Measurements from ENCODE around the gene HINFP. TPM values are rescaled to one million over a fixed set of nuclear protein-coding genes. Genes with fewer than 3 reads are reported as not detected.

The HINFP gene, protein sequence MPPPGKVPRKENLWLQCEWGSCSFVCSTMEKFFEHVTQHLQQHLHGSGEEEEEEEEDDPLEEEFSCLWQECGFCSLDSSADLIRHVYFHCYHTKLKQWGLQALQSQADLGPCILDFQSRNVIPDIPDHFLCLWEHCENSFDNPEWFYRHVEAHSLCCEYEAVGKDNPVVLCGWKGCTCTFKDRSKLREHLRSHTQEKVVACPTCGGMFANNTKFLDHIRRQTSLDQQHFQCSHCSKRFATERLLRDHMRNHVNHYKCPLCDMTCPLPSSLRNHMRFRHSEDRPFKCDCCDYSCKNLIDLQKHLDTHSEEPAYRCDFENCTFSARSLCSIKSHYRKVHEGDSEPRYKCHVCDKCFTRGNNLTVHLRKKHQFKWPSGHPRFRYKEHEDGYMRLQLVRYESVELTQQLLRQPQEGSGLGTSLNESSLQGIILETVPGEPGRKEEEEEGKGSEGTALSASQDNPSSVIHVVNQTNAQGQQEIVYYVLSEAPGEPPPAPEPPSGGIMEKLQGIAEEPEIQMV
- 10 to 100 TPM in 1 of 2 donors, 1 to 10 TPM in 1; 9.1 to 16.0 TPM for polyA plus RNA-seq

DNA sequence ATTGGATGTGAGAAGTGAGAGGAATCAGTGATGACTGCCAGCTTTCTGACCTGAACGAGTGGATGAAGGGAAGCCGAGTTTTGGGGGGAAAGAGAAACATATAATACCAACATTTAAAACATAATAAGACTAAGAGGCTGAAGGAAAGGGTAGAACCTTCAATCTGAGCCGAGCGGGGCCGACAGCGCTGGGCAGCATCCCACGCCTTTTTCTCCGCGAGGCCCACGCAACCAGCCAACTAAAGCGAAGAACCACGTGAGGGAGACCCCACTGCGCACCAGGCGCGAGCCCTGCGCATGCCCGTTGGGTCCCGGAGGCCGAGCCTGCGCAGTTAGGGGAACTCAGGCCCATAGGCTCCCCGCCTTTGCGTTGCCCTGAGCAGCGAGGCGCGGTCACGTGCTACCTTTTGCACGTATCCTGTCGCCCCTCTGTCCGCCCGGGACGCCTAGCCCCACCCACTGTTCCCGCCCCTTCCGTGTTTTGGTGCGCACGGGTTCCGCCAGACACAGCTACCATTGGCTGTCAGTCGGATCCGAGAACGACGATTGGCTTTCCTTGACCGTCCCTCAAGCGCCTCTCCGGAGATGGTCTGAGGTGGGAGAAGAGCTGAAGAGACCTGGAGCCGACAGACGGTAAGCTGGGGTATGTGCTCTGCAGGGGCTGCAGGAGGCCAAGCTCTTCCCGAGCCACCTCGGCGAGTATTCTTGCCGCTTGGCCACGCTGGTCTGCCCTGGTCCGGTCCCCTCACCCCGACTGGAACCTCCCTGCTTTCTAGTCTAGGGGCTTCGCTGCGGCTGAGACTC lies at the start of gene HINFP:
Gene HINFP (plus strand): TSS at position 573 of the 803 bp plus-strand sequence. CDS start 5,365 bp downstream, outside the sequence.
- Histone ChIP-seq H3K9me3 (ENCODE audit: control insufficient read depth in 2 of 2, insufficient read depth in 1 of 2, low read depth in 1 of 2, low read length in 1 of 2) (no peaks in the 10 kb centered on the region), H3K36me3 (ENCODE audit: control insufficient read depth in 2 of 2, insufficient read depth in 2 of 2, low read length in 1 of 2) (peaks cover 0 to 4% of the 10 kb centered on the region in 2 donors), H3K4me3 (ENCODE audit: low read depth in 1 of 2, low read length in 2 of 2) (peak within 1 kb of the TSS; percentile 83 to 91), H3K27ac (ENCODE audit: low read depth in 2 of 2, low read length in 1 of 2) (peak within 1 kb of the TSS; percentile 79 to 93), H3K4me1 (ENCODE audit: control insufficient read depth in 2 of 2, insufficient read depth in 2 of 2, low read length in 1 of 2) (peaks cover 0 to 2% of the 10 kb centered on the region in 2 donors), H3K27me3 (ENCODE audit: control insufficient read depth in 1 of 2, insufficient read depth in 2 of 2, low read length in 2 of 2) (no peaks in the 10 kb centered on the region)
- WGBS, 2 donors = 0 to 1% methylated on average over 54 of the region's 54 CpGs

GRCh38 chr11:119077839-119078238 lies 43.5 kb upstream of the HINFP start:
- WGBS, 2 donors = 82 to 89% methylated on average over 11 of the region's 11 CpGs
- Histone ChIP-seq H3K9me3 (ENCODE audit: control insufficient read depth in 2 of 2, insufficient read depth in 1 of 2, low read depth in 1 of 2, low read length in 1 of 2) (no peaks in the 10 kb centered on the region), H3K27ac (ENCODE audit: low read depth in 2 of 2, low read length in 1 of 2) (no peak overlapping the region), H3K4me3 (ENCODE audit: low read depth in 1 of 2, low read length in 2 of 2) (no peak overlapping the region), H3K4me1 (ENCODE audit: control insufficient read depth in 2 of 2, insufficient read depth in 2 of 2, low read length in 1 of 2) (no peaks in the 10 kb centered on the region), H3K27me3 (ENCODE audit: control insufficient read depth in 1 of 2, insufficient read depth in 2 of 2, low read length in 2 of 2) (no peaks in the 10 kb centered on the region), H3K36me3 (ENCODE audit: control insufficient read depth in 2 of 2, insufficient read depth in 2 of 2, low read length in 1 of 2) (peaks cover 35 to 55% of the 10 kb centered on the region in 2 donors)

GRCh38 chr11:119078675-119079420 lies 42.5 kb upstream of the HINFP start:
- H3K9me3 ChIP-seq (ENCODE audit: control insufficient read depth in 2 of 2, insufficient read depth in 1 of 2, low read depth in 1 of 2, low read length in 1 of 2) = no peaks in the 10 kb centered on the region
- peaks cover 25 to 44% of the 10 kb centered on the region in 2 donors for H3K36me3 ChIP-seq (ENCODE audit: control insufficient read depth in 2 of 2, insufficient read depth in 2 of 2, low read length in 1 of 2)
- WGBS, 2 donors = 92% methylated on average over 19 of the region's 19 CpGs
- no peaks in the 10 kb centered on the region for H3K4me1 ChIP-seq (ENCODE audit: control insufficient read depth in 2 of 2, insufficient read depth in 2 of 2, low read length in 1 of 2)
- H3K4me3 ChIP-seq (ENCODE audit: low read depth in 1 of 2, low read length in 2 of 2) = no peak overlapping the region
- H3K27me3 ChIP-seq (ENCODE audit: control insufficient read depth in 1 of 2, insufficient read depth in 2 of 2, low read length in 2 of 2) = no peaks in the 10 kb centered on the region
- H3K27ac ChIP-seq (ENCODE audit: low read depth in 2 of 2, low read length in 1 of 2) = no peak overlapping the region

DNA sequence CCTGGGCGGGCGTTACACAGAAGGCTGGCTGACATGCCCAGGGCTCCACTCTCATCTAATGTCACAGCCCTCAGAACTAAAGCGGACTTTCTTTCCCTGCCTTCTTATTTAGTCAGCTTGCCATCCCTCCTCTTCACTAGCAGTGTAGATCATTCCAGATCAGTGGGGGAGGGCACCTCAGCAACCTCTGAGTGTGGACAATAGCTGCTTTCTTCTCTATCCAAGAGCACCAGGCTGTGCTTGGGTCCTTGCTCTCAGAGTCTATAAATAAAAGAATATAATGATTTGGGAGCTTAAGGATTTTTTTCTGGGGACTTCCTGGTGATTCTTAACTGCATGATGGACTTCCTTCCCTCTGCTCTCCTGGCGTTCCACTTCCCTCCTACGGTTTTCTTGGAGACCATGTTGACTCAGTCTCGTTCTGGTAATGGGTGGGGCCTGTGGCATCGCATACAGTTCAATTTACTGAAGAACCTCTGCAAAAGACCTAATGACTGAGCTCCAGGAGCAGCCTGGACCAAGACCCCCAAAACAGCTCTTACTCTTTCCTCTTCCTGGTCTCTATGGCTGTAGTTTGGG lies 39.6 kb upstream of the HINFP start:
- no peaks in the 10 kb centered on the region for H3K9me3 ChIP-seq (ENCODE audit: control insufficient read depth in 2 of 2, insufficient read depth in 1 of 2, low read depth in 1 of 2, low read length in 1 of 2)
- H3K27me3 ChIP-seq (ENCODE audit: control insufficient read depth in 1 of 2, insufficient read depth in 2 of 2, low read length in 2 of 2) = no peaks in the 10 kb centered on the region
- peak overlapping the region in 1 of 2 donors; percentile 33 for H3K27ac ChIP-seq (ENCODE audit: low read depth in 2 of 2, low read length in 1 of 2)
- peaks cover 25 to 41% of the 10 kb centered on the region in 2 donors for H3K36me3 ChIP-seq (ENCODE audit: control insufficient read depth in 2 of 2, insufficient read depth in 2 of 2, low read length in 1 of 2)
- peaks cover 0 to 7% of the 10 kb centered on the region in 2 donors for H3K4me1 ChIP-seq (ENCODE audit: control insufficient read depth in 2 of 2, insufficient read depth in 2 of 2, low read length in 1 of 2)
- no peak overlapping the region for H3K4me3 ChIP-seq (ENCODE audit: low read depth in 1 of 2, low read length in 2 of 2)
- WGBS, 2 donors = 65 to 71% methylated on average over 7 of the region's 7 CpGs

- Histone ChIP-seq H3K36me3 (ENCODE audit: control insufficient read depth in 2 of 2, insufficient read depth in 2 of 2, low read length in 1 of 2) (peaks cover 2 to 16% of the 10 kb centered on the region in 2 donors), H3K9me3 (ENCODE audit: control insufficient read depth in 2 of 2, insufficient read depth in 1 of 2, low read depth in 1 of 2, low read length in 1 of 2) (no peaks in the 10 kb centered on the region), H3K27me3 (ENCODE audit: control insufficient read depth in 1 of 2, insufficient read depth in 2 of 2, low read length in 2 of 2) (no peaks in the 10 kb centered on the region)
Observed at GRCh38 chr11:119084663-119085436, 36.5 kb upstream of the HINFP start, which contains the start of gene HMBS. Gene HMBS (plus strand): TSS chr11:119084881. CDS start chr11:119085034, 153 bp downstream.

DNA sequence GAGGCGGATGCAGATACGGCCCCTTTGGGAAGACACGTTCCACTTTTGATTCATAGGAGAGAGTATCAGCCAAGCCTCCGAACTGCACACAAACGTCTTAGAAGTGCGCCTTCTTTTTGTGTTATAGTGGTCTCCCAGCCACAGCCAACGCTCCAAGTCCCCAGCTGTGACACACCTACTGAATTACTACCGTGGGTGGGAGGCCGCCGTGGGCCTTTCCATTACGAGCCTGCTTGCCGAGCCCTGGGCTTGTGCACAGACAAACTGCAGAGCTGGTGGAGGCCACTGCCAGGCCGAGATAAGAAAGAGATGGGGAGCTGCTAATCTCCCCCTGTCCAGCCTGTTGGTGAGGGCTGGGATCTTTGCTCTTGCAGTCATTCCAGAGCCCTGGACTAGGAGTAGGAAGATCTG lies 35.9 kb upstream of the HINFP start:
- Histone ChIP-seq H3K9me3 (ENCODE audit: control insufficient read depth in 2 of 2, insufficient read depth in 1 of 2, low read depth in 1 of 2, low read length in 1 of 2) (no peaks in the 10 kb centered on the region), H3K27me3 (ENCODE audit: control insufficient read depth in 1 of 2, insufficient read depth in 2 of 2, low read length in 2 of 2) (no peaks in the 10 kb centered on the region), H3K27ac (ENCODE audit: low read depth in 2 of 2, low read length in 1 of 2) (peak overlapping the region; percentile 83 to 98), H3K36me3 (ENCODE audit: control insufficient read depth in 2 of 2, insufficient read depth in 2 of 2, low read length in 1 of 2) (peaks cover 2 to 15% of the 10 kb centered on the region in 2 donors), H3K4me3 (ENCODE audit: low read depth in 1 of 2, low read length in 2 of 2) (peak overlapping the region; percentile 55 to 85), H3K4me1 (ENCODE audit: control insufficient read depth in 2 of 2, insufficient read depth in 2 of 2, low read length in 1 of 2) (peaks cover 0 to 10% of the 10 kb centered on the region in 2 donors)
- 0 to 2% methylated on average over 13 of the region's 13 CpGs for WGBS, 2 donors

More at GRCh38 chr11:119084663-119085436, 36.5 kb upstream of the HINFP start, which contains the start of gene HMBS:
- WGBS, 2 donors = 0 to 1% methylated on average over 45 of the region's 45 CpGs
- Histone ChIP-seq H3K27ac (ENCODE audit: low read depth in 2 of 2, low read length in 1 of 2) (peak within 1 kb of the TSS; percentile 84 to 98), H3K4me3 (ENCODE audit: low read depth in 1 of 2, low read length in 2 of 2) (peak within 1 kb of the TSS; percentile 65 to 85), H3K4me1 (ENCODE audit: control insufficient read depth in 2 of 2, insufficient read depth in 2 of 2, low read length in 1 of 2) (peaks cover 0 to 10% of the 10 kb centered on the region in 2 donors)

- peaks cover 1 to 3% of the 10 kb centered on the region in 2 donors for H3K36me3 ChIP-seq (ENCODE audit: control insufficient read depth in 2 of 2, insufficient read depth in 2 of 2, low read length in 1 of 2)
- H3K27ac ChIP-seq (ENCODE audit: low read depth in 2 of 2, low read length in 1 of 2) = no peak overlapping the region
- H3K9me3 ChIP-seq (ENCODE audit: control insufficient read depth in 2 of 2, insufficient read depth in 1 of 2, low read depth in 1 of 2, low read length in 1 of 2) = no peaks in the 10 kb centered on the region
- H3K27me3 ChIP-seq (ENCODE audit: control insufficient read depth in 1 of 2, insufficient read depth in 2 of 2, low read length in 2 of 2) = no peaks in the 10 kb centered on the region
- WGBS, 2 donors = 90 to 91% methylated on average over 6 of the region's 6 CpGs
- H3K4me3 ChIP-seq (ENCODE audit: low read depth in 1 of 2, low read length in 2 of 2) = no peak overlapping the region
- peaks cover 0 to 10% of the 10 kb centered on the region in 2 donors for H3K4me1 ChIP-seq (ENCODE audit: control insufficient read depth in 2 of 2, insufficient read depth in 2 of 2, low read length in 1 of 2)
Observed at GRCh38 chr11:119087123-119087522, 34.3 kb upstream of the HINFP start.

GRCh38 chr11:119087747-119088241 lies 33.6 kb upstream of the HINFP start:
- Histone ChIP-seq H3K4me3 (ENCODE audit: low read depth in 1 of 2, low read length in 2 of 2) (no peak overlapping the region), H3K27me3 (ENCODE audit: control insufficient read depth in 1 of 2, insufficient read depth in 2 of 2, low read length in 2 of 2) (no peaks in the 10 kb centered on the region), H3K4me1 (ENCODE audit: control insufficient read depth in 2 of 2, insufficient read depth in 2 of 2, low read length in 1 of 2) (peaks cover 6 to 13% of the 10 kb centered on the region in 2 donors), H3K27ac (ENCODE audit: low read depth in 2 of 2, low read length in 1 of 2) (no peak overlapping the region), H3K9me3 (ENCODE audit: control insufficient read depth in 2 of 2, insufficient read depth in 1 of 2, low read depth in 1 of 2, low read length in 1 of 2) (no peaks in the 10 kb centered on the region), H3K36me3 (ENCODE audit: control insufficient read depth in 2 of 2, insufficient read depth in 2 of 2, low read length in 1 of 2) (peaks cover 0 to 5% of the 10 kb centered on the region in 2 donors)
- 97 to 100% methylated on average over 2 of the region's 2 CpGs for WGBS, 2 donors

Data from esophagus (tissue), 2 donors.